ENCODE results near the gene FTSJ1. TPM values are rescaled to one million over a fixed set of nuclear protein-coding genes. Genes with fewer than 3 reads are reported as not detected.

The FTSJ1 gene
- total RNA-seq, 1 experiment from 2014 or later = 78.5 TPM

DNA sequence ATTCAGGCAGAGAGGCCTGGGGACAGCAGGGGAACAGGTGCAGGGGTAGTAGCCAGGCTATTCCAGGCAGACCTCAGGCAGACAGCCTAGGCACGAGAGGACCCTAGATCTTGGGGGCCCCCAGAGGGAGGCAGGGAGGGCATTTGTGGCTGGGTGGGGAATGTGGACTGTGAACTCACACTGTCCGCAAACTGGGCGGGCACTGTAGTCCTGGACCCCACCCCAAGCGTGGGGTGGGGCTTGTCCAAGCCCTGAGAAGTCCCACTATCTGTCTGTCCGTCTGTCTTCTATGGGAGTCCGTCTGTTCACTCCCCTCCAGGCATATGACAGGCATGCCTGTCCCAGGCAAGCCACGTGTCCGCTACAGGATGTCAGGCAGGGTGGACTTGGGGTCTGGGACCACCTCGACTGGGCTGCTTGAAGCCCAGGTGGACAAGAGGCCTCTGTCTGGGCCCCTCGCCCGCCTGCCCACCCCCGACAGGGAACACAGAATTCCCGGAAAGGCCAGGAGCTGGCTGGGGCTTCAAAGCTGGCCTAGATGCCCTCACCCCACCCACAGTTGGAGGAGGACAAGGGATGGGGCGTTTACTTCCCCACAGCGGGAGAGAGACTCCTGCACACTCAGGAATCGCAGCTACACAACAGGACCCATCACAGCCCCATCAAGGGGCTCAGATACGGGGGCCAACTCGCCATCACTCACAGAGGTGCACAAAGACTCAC lies 5.7 kb upstream of the FTSJ1 start, which contains the start of gene SLC38A5:
TSS of gene SLC38A5 (minus strand) at position 151 of the 723 bp plus-strand sequence. CDS start 2,336 bp downstream, outside the sequence.
- DNase-seq (ENCODE audit: low read depth) = no peak

DNA sequence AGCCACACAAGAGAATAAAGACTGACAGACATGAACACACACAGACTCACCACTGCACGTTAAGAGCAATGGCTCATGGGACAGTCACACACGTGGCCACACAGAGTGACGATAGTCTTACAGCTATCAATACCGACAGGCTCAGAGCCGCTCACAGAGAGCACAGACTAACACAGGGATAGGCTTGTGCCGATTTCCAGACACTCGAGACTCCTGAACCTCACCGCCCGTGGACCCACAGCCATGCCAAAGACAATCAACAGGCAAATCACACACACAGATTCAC lies 5.2 kb upstream of the FTSJ1 start:
- DNase-seq (ENCODE audit: low read depth) = no peak

DNA sequence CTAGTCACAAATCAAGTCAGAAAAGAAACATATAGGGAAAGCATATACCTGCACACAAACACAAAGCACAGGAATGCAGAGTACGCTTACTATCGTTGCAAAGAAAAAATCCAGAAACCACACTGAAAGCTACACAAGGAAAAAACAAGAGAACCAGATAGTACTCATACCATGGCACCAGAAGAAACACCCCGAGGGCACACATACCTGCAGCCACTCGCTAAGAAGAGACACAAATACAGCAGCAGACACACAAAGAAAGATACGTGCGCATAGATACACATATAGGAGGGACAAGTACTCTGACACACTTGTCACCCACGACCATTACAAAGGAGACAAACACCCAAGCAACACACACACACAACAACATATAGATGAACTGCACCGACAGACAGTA lies 4.5 kb upstream of the FTSJ1 start:
- DNase-seq (ENCODE audit: low read depth) = no peak

DNA sequence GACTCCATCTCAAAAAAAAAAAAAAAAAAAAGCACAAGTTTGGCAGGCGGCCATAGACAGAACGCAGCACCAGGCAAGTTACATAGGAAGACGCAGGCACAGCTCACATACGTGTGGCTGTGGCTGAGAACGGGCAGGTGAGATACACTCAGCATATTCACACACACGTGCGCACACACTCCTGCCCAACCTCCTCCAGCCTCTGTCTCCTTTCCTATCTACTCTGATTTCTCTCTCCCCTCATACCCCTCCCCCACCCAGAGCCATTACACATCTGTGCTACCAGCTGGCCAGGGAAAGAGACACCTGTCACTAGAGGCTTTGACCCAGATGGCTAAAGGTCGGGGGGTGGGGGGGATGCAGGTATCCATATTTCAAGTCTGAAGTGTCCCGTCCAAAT lies 3.8 kb upstream of the FTSJ1 start:
- no peak for DNase-seq (ENCODE audit: low read depth)

DNA sequence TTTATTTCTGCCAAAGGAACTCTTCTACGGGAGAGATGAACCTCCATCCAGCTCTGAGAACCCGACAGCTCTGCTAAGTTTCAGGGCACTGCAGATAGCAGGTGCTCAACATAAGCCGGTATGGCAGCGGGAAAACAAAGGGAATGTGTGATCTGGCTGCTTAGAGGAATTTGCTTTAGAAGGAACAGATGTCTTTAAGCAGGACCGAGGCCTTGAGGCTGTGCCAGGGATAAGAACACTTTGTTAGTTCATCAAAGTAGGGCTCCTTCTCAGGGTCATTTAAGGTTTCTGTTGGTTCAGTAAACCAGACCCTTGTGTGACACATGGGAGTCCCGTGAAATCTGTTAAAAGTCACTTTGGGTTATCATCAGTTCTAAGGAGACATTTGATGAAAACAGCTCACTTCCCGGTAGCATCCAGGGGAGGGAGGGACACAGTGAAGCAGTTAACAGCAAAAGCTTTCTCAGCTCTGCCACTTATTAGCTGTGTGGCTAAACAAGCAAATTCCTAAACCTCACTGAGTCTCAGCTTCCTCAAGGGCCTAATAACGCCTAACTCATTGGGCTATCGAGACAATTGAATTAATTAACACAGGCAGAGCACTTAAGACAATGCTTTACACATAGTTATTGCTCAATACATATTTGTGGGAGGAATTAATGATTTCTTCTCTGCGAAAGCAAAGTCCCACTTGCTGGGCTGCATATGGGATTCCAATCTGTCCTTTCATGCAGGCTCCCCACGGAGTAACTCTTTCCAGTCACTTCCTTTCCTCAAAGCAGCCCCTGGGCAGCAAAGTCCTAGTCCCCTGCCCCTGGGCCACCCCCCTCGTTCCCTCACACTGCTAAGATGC lies 2.9 kb upstream of the FTSJ1 start:
- no peak for DNase-seq (ENCODE audit: low read depth)

DNA sequence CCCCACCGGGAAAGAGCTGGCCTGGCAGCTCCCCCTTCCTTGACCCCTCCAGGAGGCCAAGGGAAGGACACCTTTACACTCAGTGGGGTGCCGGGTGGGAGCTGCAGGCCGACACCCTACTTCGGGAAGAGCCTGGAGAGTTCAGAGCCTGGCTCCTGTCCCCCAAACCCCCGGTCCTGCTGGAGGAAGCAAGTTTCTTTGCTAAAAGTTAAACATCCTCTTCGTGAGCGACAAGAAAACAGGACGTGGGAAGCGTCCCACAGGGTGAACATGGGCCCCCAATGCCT lies 2.4 kb upstream of the FTSJ1 start:
- DNase-seq (ENCODE audit: low read depth) = no peak

DNA sequence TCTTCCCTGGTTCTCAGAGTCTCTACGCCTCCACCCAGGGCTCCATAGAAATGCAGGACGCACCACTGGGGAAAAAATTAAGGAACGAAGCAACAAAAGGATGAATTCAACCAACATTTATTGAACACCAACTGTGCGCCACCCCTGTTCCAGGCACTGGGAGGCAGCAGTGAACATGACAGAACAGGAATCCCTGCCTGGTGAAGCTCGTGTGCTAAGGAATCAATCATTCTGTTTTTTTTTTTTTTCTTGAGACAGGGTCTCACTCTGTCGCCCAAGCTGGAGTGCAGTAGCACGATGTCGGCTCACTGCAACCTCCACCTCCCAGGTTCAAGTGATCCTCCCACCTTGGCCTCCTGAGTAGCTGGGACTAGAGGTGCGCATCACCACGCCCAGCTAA lies 1.9 kb upstream of the FTSJ1 start:
- peak; percentile 15 for DNase-seq (ENCODE audit: low read depth)

DNA sequence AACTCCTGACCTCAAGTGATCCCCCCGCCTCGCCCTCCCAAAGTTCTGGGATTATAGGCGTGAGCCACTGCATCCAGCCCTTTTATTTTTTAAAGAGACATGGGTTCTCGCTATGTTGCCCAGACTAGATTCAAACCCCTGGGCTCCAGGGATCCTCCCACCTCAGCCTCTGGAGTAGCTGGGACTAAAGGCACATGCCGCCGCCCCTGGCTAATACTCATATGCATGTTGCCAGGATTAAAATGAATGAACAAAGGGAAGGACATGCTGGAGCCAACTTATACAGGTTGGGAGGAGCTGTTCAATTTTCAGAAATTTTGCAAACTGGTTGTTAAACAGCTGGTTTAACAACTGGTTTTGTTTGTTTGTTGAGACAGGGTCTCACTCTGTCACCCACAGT lies 1.4 kb upstream of the FTSJ1 start:
- DNase-seq (ENCODE audit: low read depth) = no peak

DNA sequence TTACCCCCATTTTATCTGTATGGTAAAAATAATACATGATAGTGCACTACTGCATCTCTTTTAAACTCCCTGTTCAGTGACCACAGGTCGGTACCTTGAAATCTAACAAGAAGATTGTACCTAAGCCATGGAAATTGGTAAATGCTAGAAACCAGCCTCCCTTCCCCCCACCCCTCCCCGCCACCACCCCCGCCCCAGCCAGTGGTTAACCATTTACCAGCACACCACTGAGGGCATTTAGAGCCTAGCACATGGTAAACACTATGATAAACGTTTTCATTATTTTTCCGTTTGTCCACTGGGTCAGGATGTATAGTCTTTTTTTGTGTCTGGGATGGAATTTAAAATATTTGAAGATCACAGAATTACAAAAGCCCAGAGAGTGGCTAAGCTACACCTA lies 703 bp upstream of the FTSJ1 start:
- no peak for DNase-seq (ENCODE audit: low read depth)

DNA sequence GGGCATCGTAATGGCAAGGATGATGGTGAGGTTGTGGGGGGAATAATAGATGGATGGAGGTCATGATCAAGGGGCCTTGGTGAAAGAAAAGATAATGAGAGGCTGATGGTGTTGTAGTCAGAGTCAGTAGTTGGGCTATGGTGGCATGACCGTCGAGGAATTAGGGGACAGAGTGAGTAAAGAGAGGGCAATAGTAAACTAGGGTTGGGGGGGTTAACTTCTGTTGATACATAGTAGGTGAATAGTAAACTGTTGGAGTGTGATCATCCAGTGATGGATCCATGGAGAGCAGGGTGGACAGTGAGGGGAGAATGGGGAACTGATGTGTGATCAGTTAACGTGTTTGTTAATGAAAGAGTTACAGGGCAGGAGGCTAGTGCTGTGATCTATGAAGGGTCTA lies 920 bp downstream of the FTSJ1 start:
- DNase-seq (ENCODE audit: low read depth) = no peak

DNA sequence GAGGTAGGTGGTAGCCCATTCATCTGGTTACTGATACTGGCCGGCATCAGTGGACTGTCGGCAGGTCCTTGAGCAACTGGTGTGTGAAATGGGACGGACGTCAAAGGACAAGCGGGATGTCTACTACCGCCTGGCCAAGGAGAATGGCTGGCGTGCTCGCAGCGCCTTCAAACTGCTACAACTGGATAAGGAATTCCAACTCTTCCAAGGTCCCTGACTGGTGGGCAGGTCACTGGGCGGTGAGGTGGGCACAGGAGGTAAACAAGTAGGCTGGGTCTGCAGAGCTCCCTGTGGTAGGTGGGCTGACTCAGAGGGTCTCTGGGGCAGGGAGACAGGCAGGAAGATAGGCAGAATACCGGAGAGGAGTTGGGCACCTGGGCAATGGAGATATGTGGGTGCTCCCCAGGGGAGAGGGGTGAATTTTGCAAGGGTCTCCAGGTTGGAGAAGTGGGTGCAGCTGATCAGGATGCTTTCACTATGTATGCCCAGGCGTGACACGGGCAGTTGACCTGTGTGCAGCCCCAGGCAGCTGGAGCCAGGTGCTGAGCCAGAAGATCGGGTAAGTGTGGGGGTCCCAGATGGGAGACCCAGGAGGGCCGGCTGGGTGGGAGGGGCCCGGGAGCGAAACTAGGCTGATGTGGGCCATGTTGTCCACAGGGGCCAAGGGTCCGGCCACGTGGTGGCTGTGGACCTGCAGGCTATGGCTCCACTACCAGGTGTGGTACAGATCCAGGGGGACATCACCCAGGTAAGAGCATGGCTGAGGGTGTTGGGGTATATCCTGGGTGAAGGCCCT lies 2.2 kb downstream of the FTSJ1 start:
- DNase-seq (ENCODE audit: low read depth) = no peak

DNA sequence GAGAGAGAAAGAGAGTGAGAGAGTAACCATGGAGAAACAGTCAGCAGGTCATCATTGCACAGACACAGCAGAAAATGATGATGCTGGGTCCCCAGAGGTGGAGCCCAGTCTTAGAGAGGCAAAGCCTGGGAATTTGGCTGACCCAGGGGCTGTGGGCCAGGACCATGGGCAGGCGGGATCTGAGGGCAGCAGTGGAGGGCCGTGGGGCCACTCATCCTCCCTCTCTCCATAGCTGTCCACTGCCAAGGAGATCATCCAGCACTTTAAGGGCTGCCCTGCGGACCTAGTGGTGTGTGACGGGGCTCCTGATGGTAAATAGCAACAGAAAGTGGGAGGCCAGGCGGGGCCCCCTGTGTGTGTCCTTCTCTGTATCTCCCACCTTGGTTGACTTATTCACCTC lies 2.8 kb downstream of the FTSJ1 start:
- no peak for DNase-seq (ENCODE audit: low read depth)

DNA sequence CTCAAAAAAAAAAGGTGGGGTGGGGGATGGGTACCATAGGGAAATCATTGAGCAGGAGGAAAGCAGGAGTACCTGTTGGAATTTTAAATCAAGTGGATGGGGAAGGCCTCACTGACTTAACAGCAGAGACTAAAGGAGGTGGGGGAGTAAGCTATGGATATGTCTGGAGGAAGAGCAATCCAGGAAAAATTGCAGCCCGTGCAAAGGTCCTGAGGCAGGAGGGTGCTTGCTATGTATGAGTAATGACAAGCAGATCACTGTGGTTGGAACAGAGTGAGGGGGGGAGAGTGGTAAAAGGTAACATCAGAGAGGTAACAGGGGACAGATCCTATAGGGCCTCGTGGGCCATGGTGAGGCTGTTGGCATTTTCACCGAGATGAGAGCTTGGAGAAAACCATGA lies 4.1 kb downstream of the FTSJ1 start:
- no peak for DNase-seq (ENCODE audit: low read depth)

DNA sequence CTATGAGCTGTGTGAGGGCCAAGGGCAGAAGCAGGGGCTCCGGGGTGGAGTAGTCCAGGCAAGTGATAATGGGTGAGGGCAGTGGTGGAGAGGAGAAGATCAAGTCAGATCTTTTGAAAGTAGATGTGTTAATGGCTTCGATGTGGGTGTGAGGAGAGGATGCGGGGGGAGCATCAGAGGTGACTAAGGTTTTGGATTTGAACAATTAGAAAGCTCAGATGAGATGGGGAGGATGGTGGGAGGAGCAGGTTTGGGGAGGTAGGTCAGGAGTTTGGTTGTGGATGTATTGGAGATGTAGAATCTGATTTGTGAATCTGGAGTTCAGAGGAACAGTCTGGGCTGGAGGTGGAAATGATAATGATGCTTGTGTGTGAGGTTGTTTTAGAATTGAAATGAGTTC lies 4.6 kb downstream of the FTSJ1 start:
- DNase-seq (ENCODE audit: low read depth) = no peak

DNA sequence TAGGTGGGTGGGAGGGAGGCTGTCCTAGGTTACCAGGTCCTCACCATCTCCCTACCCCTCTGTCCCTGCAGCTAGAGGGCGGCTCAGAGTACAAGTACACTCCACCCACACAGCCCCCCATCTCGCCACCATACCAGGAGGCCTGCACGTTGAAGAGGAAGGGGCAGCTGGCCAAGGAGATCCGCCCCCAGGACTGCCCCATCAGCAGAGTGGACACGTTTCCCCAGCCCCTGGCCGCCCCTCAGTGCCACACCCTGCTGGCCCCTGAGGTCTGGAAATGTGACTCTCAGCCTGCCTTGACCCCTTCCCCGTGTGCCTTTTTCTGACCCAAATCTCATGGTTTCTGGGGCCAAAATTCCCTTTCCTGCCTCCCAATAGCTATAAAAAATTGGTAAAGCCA lies 6.5 kb downstream of the FTSJ1 start:
- no peak for DNase-seq (ENCODE audit: low read depth)

DNA sequence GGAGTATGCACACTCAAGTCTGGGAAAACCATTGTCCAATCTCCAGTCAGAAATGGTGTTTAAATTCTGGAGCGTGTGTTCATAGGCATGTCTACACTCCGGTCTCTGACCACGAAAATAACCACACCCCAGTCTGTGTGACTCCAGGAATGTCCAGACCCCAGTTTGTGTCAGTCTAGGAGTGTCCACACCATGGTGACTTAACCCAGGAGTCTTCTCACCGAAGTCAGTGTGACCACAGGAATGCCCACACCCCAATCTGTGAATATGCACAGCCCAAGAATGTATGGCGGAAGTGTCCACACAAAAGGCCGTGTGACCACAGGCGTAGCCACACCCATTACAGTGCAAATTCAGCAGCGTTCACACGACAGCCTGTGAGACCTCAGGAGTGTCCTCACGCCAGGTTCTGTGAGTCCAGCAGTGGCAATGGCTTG lies 11.4 kb downstream of the FTSJ1 start:
- peak; percentile 91 for DNase-seq (ENCODE audit: low read depth)

DNA sequence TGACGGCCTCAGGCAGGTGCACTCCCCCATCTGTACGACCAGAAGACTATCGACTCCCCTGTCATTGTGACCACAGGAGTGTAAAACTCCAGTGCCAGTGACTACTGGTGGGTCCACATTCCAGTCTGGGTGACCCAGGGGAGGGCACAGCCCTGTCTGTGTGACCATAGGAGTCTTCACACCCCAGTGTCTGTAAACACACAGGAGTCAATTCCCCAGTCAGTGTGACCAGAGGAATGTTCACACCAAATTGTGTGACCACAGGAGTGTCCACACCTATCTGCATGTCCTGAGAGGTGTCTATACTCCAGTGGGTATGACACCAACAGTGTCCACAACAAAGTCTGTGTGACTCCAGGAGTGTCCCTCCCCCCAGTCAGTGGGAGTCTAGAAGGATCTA lies 12.0 kb downstream of the FTSJ1 start:
- DNase-seq (ENCODE audit: low read depth) = no peak

DNA sequence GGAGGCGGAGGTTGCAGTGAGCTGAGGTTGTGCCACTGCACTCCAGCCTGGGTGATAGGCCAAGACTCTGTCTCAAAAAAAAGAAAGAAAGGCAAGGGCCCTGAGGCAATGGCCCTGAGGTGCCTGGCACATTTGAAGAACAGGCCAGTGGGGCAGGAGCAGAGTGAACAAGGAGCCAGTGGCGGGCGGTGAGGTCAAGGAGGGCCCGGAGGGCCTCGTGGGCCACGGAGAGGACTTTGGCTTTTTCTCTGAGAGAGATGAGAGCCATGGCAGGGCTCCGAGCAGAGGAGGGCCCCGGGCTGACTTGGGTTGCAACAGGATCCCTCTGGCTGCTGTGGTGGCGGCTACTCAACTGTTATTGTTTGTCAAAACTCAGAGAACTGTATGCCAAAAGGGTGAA lies 13.3 kb downstream of the FTSJ1 start:
- DNase-seq (ENCODE audit: low read depth) = no peak

DNA sequence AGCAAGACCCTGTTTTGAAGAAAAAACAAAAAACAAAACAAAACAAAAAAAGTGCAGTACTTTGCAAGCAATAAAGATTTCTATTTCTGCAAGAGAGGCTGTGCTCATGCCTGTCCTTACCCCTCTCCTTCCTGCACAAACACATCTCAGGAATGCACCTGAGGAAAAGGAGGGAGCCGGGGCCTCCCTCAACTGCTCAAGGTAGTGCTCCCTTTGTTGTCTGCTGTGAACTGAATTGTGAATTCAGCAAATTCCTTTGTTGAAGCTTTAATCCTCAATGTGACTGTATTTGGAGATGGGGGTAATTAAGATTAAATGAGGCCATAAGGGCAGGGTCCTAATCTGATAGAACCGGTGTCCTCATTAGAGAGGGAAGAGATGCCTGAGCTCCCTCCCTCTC lies 13.9 kb downstream of the FTSJ1 start:
- no peak for DNase-seq (ENCODE audit: low read depth)

DNA sequence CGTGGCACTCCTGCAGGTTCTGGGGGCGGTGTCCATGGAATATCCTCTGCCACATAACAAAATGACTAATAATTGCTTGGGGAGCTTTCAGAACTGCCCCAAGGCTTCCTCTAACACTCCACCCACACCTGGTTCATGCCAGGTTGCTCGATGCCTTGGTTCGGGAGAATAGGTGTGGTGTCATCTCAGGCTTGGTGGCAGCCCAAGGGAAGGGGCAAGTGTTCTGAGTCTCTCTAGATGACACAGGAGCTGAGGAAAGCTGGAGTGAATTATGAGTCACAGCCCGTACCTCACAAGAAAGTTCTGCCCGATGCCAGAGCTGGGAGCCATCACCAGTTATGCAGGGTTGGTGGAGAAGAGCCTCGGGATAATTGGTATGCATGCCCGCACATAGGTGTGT lies 14.7 kb downstream of the FTSJ1 start:
- no peak for DNase-seq (ENCODE audit: low read depth)

DNA sequence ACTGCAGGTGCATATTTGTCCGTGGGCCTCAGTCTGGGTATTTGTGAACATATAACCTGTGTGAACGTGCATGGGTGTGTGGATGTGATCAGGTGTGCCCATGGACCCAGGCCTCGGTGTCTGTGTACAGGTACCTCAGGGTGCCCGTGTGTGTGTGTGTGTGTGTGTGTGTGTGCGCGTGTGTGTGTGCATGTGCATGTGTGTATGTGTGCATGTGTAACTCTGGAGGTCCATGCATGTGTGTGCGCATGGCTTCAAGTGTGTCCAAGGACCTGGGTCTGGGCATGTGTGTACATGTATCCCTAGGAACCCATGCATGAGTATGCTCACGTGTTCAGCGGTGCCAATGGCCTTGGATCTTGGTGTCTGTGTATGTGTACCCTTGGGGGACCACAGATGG lies 15.8 kb downstream of the FTSJ1 start:
- no peak for DNase-seq (ENCODE audit: low read depth)

DNA sequence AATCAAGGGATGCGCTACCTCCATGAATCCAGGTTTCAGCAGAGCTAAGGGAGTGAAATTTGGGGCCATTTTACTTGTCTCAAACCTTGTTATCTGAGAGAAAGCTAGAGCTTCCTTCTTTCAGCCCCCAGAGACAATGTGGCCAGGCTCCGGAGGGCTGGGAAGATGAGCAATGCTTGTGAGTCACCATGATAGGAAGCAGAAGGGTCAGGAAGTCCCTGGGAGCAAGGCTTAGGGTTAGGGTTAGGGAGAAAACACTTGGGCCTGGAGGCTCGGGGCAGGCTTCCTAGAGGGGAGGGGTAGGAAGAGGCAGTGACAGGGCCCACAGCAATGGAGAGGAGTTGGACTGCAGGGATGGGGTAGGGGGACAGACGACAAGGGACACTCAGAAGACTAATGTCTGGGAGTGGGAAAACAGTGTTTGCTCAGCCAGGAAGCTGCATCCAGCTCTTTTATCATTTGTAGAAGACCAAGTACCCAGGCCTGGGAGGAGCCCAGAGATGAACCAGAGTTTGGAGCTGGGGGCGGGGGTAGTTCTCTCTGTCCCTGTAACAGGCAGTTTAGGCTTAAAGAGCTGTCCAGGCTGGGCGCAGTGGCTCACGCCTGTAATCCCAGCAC lies 16.4 kb downstream of the FTSJ1 start:
- peak; percentile 60 for DNase-seq (ENCODE audit: low read depth)

All from Daoy (cell line).